Amygdala (tissue), 56 donors: Measurements from ENCODE around the gene SCP2.

Source experiments
- DNase-seq, 56 donors: peaks; one replicate each; lab custom pipeline; 2025; lab: John Stamatoyannopoulos, UW

The SCP2 gene

DNA sequence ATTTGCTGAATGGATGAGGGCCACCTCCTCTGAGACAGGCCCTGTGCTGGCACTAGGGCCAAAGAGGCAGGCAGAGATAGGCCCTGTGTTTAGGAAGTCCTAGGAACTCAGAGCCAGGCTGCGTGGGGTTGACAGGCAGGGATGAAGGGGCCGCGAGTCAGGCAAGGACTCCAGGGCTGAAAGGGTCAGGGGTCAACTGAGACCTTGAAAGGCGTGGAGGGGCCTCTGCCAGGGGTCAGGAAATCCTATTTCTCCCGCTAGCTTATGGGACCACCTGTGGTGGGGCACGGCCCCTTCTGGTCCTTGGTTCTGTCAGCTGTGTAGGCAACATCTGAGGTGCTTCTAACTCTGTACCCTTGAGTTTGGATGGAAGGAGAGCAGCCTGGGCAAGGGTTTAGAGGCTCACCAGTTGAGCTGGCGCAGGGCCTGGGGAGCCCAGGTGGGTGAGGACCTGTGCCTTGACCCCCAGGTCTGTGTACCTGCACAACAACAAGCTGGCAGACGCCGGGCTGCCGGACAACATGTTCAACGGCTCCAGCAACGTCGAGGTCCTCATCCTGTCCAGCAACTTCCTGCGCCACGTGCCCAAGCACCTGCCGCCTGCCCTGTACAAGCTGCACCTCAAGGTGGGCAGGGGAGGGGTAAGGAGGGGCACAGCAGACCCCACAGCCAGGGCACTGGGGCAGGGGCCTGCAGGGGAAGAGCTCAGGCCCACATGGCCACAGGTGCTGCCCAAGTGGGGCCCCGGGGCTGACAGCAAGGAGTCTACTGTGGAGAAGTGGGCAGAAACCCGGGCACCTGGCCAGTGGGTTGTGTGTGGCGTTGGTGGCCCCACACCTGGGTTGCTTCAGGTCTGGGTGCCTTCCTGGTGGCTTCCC lies 149.9 kb downstream of the SCP2 start:
- no peak for DNase-seq

GRCh38 chr1:53077599-53077965 lies 150.5 kb downstream of the SCP2 start:
- no peak for DNase-seq

- no peak for DNase-seq
Observed at GRCh38 chr1:53078333-53079101, 151.4 kb downstream of the SCP2 start.

DNA sequence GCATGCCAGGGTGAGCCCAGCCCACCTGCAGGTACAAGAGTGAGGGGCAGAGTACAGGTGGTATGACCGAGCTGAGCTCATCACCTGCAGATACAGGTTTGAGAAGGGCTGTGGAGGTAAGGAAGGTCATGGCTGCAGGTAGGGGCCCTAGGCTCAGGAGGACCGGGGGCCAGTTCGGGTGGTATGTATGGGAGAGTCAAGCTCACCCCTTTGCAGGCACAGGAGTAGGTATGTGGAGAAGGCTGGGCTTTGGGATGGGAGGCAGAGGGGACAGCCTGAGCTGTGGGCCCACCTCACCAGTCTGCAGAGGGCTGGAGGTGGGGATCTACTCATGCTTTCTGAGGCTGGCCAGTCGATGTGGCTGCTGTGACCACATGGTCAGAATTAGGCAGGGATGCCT lies 152.2 kb downstream of the SCP2 start:
- DNase-seq: no peak

DNA sequence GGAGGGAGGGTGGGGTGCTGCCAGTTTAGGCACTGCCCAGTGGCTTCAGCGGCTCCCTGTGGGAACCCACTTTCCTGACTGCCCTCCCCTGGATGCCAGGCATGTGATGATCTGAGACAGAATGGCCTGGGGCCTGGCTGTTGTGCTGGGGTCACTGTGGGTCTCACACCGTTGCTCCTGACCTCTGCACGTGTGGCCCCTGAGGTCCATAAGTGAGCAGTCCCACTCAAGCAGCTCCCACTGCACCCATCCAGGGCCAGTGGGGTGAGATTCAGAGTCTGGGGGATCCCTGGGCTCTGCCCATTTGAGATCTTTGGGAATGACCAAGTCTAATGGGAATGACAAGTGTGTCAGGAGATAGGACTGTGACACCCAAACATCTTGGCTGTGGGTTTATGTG lies 153.0 kb downstream of the SCP2 start:
- no peak for DNase-seq

DNA sequence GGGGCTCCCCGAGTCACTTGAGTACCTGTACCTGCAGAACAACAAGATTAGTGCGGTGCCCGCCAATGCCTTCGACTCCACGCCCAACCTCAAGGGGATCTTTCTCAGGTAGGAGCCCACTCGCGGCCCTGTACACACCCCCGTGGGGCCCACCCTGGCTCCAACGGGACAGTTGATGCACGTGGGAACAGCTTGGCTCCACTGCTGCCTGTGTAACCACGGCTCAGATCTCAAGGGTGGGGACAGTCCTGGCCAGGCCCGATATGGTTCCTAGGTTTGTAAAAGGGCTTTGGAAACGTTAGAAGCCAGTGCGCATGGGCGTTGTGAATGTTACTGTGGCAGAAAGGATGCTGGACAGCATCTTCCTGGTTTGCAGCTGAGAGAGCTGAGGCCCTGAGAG lies 153.7 kb downstream of the SCP2 start:
- no peak for DNase-seq

DNA sequence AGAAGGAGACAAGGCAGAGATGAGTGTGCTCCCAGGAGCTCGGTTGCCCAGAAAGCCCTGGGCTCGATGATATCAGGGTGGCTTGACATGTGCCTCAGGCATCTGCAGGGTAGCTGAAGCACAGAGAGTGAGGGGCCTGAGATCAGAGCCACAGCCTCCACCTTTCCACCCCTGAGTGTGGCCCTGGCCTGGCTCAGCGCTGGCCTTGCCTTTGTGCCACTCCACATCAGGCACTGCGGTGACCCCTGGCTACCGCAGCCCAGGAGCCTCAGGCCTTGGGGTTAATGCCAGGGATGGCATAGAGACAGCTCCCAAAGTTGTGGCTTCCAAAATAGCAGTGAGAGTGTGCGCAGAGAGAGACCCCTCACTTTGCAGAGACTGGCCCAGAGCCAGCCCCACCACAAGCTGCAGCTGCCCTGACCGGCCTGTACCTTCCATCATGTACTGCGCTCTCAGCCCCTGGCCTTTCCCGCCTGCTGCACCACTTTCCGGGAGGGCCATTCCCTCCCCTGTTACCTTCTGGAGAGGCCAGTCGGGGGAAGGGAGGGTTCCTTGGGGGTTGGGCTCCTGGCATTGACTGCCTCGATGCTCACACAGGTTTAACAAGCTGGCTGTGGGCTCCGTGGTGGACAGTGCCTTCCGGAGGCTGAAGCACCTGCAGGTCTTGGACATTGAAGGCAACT lies 154.4 kb downstream of the SCP2 start:
- DNase-seq: no peak

GRCh38 chr1:53082826-53083455 lies 155.9 kb downstream of the SCP2 start:
- no peak for DNase-seq

GRCh38 chr1:53083636-53084588 lies 156.8 kb downstream of the SCP2 start:
- no peak for DNase-seq

DNA sequence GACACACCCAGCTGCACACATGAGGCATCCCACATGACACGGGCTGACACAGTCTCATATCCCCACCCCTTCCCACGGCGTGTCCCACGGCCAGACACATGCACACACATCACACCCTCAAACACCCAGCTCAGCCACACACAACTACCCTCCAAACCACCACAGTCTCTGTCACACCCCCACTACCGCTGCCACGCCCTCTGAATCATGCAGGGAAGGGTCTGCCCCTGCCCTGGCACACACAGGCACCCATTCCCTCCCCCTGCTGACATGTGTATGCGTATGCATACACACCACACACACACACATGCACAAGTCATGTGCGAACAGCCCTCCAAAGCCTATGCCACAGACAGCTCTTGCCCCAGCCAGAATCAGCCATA lies 157.5 kb downstream of the SCP2 start:
- DNase-seq: no peak

GRCh38 chr1:53085405-53085804 lies 158.3 kb downstream of the SCP2 start:
- DNase-seq: no peak

DNA sequence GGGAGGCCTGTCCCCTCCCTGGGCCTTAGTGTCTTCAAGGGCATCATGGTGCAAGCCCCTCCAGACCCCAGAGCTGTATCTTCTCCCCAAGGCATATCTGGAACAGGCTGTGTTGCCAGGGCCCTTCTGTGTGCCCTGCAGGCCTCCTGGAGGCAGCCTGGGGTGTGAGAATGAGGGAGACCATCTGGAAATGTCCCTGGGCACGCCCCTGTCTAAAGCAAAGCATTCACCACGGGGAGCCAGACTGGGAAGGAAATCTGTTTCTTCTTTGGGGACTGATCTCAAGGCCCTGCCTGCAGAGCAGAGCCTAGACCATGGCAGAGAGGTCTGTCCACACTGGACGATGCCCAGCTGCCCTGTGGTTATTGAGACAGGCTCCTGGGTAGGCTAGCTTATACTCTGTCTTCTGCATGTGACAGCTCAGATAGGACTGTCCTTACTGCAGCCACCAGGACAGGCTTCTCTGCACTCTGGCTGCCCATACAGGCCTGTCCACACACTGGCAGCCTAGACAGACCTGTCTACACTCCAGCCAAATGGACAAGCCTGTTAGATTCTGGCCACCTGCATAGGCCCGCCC lies 159.5 kb downstream of the SCP2 start:
- no peak for DNase-seq

DNA sequence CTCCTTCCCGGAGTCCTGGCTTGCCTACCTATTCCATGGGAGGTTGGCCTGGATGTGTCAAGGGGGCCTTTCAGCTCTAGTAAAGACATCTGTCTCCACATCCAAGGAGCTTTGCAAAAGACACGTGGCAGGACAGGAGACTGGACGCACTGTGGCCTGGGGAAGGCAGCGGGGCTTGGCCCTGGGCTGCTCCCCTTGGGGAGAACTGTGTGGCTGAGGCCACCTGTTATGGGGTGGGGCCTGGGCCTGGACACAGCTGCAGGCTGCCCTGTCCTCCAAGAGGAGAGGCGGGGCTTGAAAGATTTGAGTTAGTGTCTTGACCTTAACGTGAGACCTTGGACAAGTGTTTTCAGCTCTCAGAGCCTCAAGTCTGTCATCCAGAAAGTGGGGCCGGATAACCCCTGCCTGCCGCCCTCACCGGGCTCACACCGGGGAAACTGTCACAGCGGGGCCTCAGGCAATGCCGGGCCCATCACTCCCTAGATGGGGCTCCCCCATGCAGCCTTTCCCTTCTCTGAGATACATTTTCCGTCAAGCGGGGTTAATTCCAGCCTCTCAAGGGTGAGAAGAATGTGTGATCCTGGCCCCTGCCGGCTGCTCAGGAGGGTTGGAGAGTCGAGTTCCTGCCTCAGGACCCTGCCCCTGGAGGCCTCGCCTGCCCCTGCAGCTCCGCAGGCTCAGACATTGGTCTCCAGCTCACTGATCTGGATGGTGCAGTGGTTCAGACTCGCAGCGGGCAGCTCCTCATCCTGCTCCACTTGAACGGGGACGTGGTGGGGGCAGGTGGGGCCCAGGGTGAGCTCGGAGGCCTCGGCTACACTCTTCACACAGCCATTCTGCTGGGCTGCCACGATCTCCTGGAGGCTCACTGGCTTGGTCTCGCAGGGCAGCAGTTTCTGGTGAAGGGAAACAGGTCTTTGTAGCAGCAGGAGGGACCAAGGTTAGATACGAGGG lies 160.5 kb downstream of the SCP2 start:
- DNase-seq: no peak

DNA sequence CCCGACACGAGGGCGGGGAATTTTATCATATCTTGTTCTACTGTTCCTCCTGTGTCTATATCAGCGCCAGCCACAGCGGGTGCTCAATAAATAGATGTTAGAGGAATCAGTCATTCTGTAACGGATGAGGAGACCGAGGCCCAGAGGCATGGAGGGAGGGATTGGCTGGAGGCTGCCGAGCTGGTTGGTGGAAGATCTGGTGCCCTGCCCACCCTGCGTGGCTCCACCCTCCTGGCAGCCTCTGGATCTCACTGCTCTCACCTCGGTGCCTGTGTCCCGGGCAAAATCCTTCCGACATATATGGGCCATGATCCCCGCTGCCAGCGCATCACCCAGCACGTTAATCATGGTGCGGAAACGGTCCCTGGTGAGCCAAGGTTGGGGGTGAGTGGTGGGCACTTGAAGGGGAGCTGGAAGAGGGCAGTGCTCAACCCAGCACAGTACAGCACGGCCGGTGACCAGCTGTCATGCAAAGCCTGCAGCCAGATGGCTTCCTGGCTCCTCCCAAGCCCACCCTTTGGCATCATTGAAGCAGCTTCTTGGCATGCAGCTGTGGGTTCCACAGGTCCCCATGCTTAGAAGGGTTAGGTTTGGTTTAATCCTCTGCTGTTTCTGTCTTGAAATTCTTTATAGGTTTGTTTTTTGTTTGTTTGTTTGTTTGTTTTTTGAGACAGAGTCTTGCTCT lies 161.7 kb downstream of the SCP2 start:
- DNase-seq: no peak

GRCh38 chr1:53089478-53090226 lies 162.6 kb downstream of the SCP2 start:
- DNase-seq: no peak

- DNase-seq: peak in 1 of 56 donors; percentile 11
Observed at GRCh38 chr1:53090227-53091147, 163.4 kb downstream of the SCP2 start.
